Esophagus muscularis mucosa (tissue), 4 donors: ENCODE measurements around the gene GNB3. TPM values are rescaled to one million over a fixed set of nuclear protein-coding genes. Genes with fewer than 3 reads are reported as not detected.
"Not testable (repeated sequence)": the region's sequence is repeated elsewhere in the genome, so short reads cannot be mapped to it uniquely, and the experiment has no call there.

Experiments used
- DNase-seq: peaks from one replicate; pipeline ENCODE4 v3.0.0-alpha.2; 2017; ENCODE audit errors: extremely low spot score
- H3K27ac ChIP-seq, 4 donors: fragments of 200-600 bp; sonication (generic); replicated peaks in 1 of 4; 1 replicate in 3 of 4; 2 replicates in 1 of 4; pipeline ENCODE4 v1.5.1; 2016 to 2019; ENCODE audit warnings: mild to moderate bottlenecking in 1 of 4
- H3K27me3 ChIP-seq, 4 donors: fragments of 200-600 bp; sonication (generic); one replicate each; pipeline versions ENCODE4 v1.5.1 to v1.6.0; 2016 to 2019
- H3K36me3 ChIP-seq, 4 donors: fragments of 200-600 bp; sonication (generic); one replicate each; pipeline ENCODE4 v1.5.1; 2016 to 2019
- H3K4me1 ChIP-seq, 4 donors: fragments of 200-600 bp; sonication (generic); one replicate each; pipeline ENCODE4 v1.5.1; 2016 to 2019
- H3K4me3 ChIP-seq, 4 donors: fragments of 200-600 bp; sonication (generic); 1 replicate in 2 of 4; 2 replicates in 2 of 4; pipeline ENCODE4 v1.5.1; 2016 to 2019; ENCODE audit warnings: mild to moderate bottlenecking in 4 of 4, moderate library complexity in 1 of 4
- H3K9me3 ChIP-seq, 4 donors: fragments of 200-600 bp; sonication (generic); 1 replicate in 3 of 4; 2 replicates in 1 of 4; pipeline ENCODE4 v1.5.1; 2016 to 2019
- EP300 ChIP-seq: sonication (generic); formaldehyde crosslinking; IDR thresholded peaks from one replicate; pipeline ENCODE4 v1.6.1; 2017; ENCODE audit warnings: antibody characterized with exemption
- POLR2A ChIP-seq: fragments of 450-650 bp; IDR thresholded peaks from one replicate; pipeline ENCODE4 v1.6.1; 2017; ENCODE audit warnings: antibody characterized with exemption, moderate library complexity, mild to moderate bottlenecking, low read depth
- POLR2AphosphoS5 ChIP-seq, 2 donors: sonication (generic); formaldehyde crosslinking; IDR thresholded peaks; one replicate each; pipeline ENCODE4 v1.6.1; 2017; ENCODE audit warnings: antibody characterized with exemption in 2 of 2
- WGBS: methylation state at CpG from one replicate; pipeline ENCODE4 v1.1.5; 2018; 5-methylcytosine and 5-hydroxymethylcytosine counted together
- intact Hi-C: fragments of 100-400 bp; cut with DNase I; formaldehyde crosslinking; loops from one replicate; pipeline ENCODE4 v1.15.1; 2023
- total RNA-seq, 4 donors: library from RNA; depleted of rRNA; stranded (reverse); fragments of >200 nt; gene quantifications; one replicate each; pipeline versions ENCODE4 v1.1.0 to v1.2.1, GENCODE V29; 2016
- TF ChIP-seq, protein P1 (sequence below), 3 experiments: fragments of 200-600 bp in 2 of 3; fragments of 450-650 bp in 1 of 3; sonication (generic) in 2 of 3; IDR thresholded peaks; one replicate each; pipeline ENCODE4 v1.5.1; 2017 to 2019; ENCODE audit warnings: antibody characterized with exemption in 3 of 3, mild to moderate bottlenecking in 2 of 3, moderate library complexity in 1 of 3

The GNB3 gene
- total RNA-seq, 4 donors from 2014 or later: 0.39 to 1.7 (median 0.46) TPM

DNA sequence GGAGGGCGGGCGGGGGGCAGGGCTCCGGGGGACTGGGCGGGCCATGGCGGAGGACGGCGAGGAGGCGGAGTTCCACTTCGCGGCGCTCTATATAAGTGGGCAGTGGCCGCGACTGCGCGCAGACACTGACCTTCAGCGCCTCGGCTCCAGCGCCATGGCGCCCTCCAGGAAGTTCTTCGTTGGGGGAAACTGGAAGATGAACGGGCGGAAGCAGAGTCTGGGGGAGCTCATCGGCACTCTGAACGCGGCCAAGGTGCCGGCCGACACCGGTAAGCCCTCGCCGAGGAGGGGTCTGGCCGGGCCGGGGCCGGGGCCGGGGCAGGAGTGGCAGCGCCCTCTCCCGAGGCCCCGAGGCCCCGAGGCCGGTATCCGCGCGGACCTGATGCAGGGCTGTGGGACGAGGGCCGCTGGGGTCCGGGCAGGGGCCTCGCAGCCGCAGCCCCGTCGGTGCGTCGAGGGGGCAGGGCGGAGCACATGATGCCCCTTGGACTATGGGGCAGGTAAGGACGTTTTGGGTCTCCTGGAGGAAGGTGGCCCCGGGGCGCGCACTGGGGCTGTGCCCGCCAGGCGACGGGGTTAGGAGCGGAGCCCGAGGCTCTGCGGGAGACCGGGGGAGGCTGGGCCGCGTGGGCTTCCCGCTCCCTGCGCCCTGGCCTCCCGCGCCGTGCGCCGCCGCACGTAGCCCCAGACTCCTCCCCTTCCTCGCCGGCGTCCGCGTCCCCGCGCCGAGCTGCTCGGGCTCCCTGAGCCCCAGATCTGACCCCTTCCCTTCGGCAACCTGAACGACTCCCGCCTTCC, 26.9 kb downstream of the GNB3 start, which contains the start of gene TPI1:
TSS of gene TPI1 (plus strand) at position 119 of the 798 bp plus-strand sequence. CDS start at position 155, 36 bp downstream.
- TF ChIP-seq POLR2A: peak; percentile 96
- TF ChIP-seq, protein P1, sequence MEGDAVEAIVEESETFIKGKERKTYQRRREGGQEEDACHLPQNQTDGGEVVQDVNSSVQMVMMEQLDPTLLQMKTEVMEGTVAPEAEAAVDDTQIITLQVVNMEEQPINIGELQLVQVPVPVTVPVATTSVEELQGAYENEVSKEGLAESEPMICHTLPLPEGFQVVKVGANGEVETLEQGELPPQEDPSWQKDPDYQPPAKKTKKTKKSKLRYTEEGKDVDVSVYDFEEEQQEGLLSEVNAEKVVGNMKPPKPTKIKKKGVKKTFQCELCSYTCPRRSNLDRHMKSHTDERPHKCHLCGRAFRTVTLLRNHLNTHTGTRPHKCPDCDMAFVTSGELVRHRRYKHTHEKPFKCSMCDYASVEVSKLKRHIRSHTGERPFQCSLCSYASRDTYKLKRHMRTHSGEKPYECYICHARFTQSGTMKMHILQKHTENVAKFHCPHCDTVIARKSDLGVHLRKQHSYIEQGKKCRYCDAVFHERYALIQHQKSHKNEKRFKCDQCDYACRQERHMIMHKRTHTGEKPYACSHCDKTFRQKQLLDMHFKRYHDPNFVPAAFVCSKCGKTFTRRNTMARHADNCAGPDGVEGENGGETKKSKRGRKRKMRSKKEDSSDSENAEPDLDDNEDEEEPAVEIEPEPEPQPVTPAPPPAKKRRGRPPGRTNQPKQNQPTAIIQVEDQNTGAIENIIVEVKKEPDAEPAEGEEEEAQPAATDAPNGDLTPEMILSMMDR (IDR thresholded peaks at IDR 0.05): no peak
- no peak for TF ChIP-seq EP300
- peak; percentile 94 to 99 for TF ChIP-seq POLR2AphosphoS5 (IDR thresholded peaks at IDR 0.05)
- H3K27me3 ChIP-seq: no peaks in the 10 kb centered on the region
- peak within 1 kb of the TSS; percentile 80 to 97 (median 86) for H3K4me3 ChIP-seq
- H3K27ac ChIP-seq: peak within 1 kb of the TSS; percentile 98 to 99 (median 98)
- WGBS: 0% methylated on average over 16 of the region's 86 CpGs
- peaks cover 21 to 62% (median 58%) of the 10 kb centered on the region in 4 donors for H3K36me3 ChIP-seq
- no peaks in the 10 kb centered on the region for H3K9me3 ChIP-seq
- H3K4me1 ChIP-seq: peaks cover 41 to 56% (median 51%) of the 10 kb centered on the region in 4 donors
- peak; percentile 98 for DNase-seq
- intact Hi-C loops: no loop called here

DNA sequence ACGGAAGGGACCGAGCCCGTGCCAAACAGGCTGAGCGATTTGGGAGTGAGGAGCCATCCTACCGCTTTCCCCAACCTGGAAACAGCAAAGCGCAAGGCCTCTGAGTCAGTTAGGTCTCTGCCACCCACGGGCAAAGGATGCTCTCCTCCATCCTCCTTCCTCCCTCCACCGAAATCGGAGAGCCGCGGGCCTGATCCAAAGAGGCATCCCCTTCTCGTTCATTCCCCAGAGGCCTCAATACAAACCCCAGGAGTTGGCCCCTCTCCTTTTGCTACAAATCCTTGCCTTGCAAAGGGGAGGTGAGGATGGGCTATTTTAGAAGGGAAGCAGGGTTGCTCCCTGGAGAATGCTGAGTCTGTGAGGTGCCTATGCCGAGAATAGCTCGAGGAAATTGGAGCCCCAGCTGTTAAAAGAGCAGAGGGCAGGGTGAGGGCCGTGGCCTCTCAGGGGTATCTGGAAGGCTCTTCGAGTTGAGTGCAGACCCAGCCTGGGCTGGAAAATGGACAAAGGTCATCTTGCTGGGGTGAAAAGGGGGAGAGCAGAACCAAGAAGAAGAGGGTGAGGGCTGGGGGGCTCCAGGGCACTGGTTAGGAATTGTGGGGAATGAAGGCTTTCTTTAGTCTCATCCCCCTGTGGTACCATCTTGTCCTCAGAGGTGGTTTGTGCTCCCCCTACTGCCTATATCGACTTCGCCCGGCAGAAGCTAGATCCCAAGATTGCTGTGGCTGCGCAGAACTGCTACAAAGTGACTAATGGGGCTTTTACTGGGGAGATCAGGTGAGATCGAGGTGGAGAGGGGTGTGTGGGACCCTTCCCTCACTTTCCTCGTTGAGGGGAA, 27.7 kb downstream of the GNB3 start:
- peak overlapping the region; percentile 98 to 99 (median 98) for H3K27ac ChIP-seq
- H3K36me3 ChIP-seq: peaks cover 21 to 53% (median 51%) of the 10 kb centered on the region in 4 donors
- H3K4me1 ChIP-seq: peaks cover 41 to 59% (median 51%) of the 10 kb centered on the region in 4 donors
- no peaks in the 10 kb centered on the region for H3K9me3 ChIP-seq
- peak overlapping the region; percentile 80 to 97 (median 86) for H3K4me3 ChIP-seq
- no peak for DNase-seq
- intact Hi-C loops: no loop called here
- 6% methylated on average over 22 of the region's 22 CpGs for WGBS
- no peaks in the 10 kb centered on the region for H3K27me3 ChIP-seq
- TF ChIP-seq, protein P1 (IDR thresholded peaks at IDR 0.05): no peak
- no peak for TF ChIP-seq POLR2A
- TF ChIP-seq EP300: no peak
- TF ChIP-seq POLR2AphosphoS5 (IDR thresholded peaks at IDR 0.05): no peak

DNA sequence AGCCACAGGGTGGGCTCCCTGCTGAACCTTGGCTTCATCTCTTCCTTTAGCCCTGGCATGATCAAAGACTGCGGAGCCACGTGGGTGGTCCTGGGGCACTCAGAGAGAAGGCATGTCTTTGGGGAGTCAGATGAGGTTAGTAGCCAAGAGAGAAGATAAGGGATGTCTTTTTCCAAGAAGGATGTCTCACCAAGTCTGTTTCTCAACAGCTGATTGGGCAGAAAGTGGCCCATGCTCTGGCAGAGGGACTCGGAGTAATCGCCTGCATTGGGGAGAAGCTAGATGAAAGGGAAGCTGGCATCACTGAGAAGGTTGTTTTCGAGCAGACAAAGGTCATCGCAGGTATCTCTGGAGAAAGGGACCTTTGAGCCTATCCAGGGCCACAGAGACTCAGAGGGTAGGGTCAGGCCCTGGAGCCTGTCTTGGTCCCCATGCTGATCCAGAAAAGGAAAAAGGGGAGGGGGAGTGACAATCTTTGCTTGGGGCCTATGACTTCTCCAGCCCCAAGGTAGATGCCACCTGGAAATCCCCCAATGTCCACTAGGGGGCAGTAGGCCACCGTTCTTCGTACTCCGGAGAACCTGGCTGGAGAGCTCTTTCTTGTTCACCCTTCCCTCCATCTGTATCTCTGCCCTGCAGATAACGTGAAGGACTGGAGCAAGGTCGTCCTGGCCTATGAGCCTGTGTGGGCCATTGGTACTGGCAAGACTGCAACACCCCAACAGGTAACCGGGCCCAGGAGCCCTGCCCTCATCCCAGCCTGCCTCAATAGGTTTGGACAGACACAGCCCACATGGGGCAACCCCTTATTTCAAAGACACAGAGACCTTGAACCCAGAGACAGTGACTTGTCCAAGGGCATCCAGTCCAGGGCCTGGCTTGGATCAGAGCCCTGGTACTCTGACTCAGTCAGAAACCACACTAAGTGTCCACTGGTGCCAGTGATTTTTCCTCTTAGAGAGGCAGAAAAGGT, 28.6 kb downstream of the GNB3 start:
- Histone ChIP-seq H3K27me3 (no peaks in the 10 kb centered on the region), H3K27ac (peak overlapping the region; percentile 98 to 99 (median 98)), H3K4me1 (peaks cover 46 to 68% (median 59%) of the 10 kb centered on the region in 4 donors), H3K36me3 (peaks cover 14 to 44% (median 42%) of the 10 kb centered on the region in 4 donors), H3K9me3 (no peaks in the 10 kb centered on the region), H3K4me3 (peak overlapping the region; percentile 80 to 97 (median 86))
- intact Hi-C loops: loop anchor here (5.0 kb wide), 2 partner anchors 98 to 243 kb away; no protein-coding TSS in a partner anchor
- DNase-seq: peak; percentile 96
- TF ChIP-seq POLR2A: no peak
- TF ChIP-seq EP300: no peak
- TF ChIP-seq POLR2AphosphoS5 (IDR thresholded peaks at IDR 0.05): peak in 1 of 2 donors; percentile 64
- TF ChIP-seq, protein P1 (IDR thresholded peaks at IDR 0.05): peak; percentile 80 to 95 (median 92)
- 28% methylated on average over 12 of the region's 12 CpGs for WGBS

DNA sequence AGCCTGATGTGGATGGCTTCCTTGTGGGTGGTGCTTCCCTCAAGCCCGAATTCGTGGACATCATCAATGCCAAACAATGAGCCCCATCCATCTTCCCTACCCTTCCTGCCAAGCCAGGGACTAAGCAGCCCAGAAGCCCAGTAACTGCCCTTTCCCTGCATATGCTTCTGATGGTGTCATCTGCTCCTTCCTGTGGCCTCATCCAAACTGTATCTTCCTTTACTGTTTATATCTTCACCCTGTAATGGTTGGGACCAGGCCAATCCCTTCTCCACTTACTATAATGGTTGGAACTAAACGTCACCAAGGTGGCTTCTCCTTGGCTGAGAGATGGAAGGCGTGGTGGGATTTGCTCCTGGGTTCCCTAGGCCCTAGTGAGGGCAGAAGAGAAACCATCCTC, 29.6 kb downstream of the GNB3 start:
- not testable (repeated sequence) for DNase-seq, H3K4me3 ChIP-seq, H3K9me3 ChIP-seq, H3K27me3 ChIP-seq
- WGBS: 57% methylated on average over 4 of the region's 4 CpGs
- Histone ChIP-seq H3K27ac (peak overlapping the region in 3 of 4 donors; percentile 98 to 99 (median 99)), H3K4me1 (peaks cover 46 to 74% (median 63%) of the 10 kb centered on the region in 4 donors), H3K36me3 (peaks cover 11 to 35% (median 33%) of the 10 kb centered on the region in 4 donors)
- intact Hi-C loops: loop anchor here (5.0 kb wide), 2 partner anchors 97 to 242 kb away; no protein-coding TSS in a partner anchor
